ENCODE measurements around the gene PARVG.

Gene PARVG

DNA sequence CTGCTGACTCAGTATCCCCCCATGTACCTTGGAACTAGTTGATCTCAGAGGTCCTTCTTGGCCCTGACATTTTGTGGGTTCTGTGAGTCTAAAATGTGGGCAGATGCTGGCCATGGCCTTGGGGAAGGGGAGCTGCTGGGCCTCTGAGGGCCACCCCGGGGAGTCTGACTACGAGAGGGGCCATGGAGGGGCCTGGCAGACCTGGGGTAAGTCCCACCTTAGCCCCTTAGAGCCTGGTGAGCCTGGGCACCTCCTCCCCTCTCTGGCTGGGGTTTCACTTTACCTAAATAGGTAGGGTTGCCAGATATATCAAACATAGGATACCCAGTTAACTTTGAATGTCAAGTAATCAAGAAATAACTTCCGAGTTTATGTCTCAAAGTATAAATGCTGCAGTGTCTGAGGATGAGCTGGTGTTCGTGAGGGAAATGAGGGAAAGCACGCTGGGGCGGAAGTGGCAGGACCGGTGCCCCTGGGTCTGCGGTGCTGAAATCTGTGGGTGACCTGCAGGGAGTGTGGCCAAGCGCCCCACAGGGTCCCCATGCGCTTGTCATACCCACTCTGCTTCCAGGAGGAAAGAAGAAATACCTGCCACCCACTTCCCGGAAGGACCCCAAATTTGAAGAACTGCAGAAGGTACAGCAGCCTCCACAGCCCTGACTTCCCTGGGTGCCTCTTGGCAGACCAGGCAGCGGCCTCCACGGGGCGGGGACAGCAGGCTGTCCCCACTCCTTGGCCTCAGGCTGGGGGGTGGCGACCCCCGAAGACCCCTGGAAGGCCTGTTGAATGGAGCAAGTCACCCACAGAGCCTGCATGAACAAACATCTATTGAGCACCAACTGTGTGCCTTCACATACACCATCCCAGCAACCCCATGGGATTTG, 4.8 kb downstream of the PARVG start:
- Histone ChIP-seq H3K36me3 (ENCODE audit: control insufficient read depth, low read length) (no peaks in the 10 kb centered on the region), H3K4me3 (ENCODE audit: low read length) (no peak overlapping the region), H3K4me1 (ENCODE audit: control insufficient read depth, low read length) (peaks cover 46% of the 10 kb centered on the region), H3K4me2 (ENCODE audit: low read length) (no peak overlapping the region), H3F3A (ENCODE audit: control insufficient read depth, insufficient read depth) (no peaks in the 10 kb centered on the region), H4K20me1 (ENCODE audit: control insufficient read depth, insufficient read depth, low read depth, low read length) (no peaks in the 10 kb centered on the region), H3K79me2 (ENCODE audit: control insufficient read depth, low read length) (no peaks in the 10 kb centered on the region), H3K9me2 (replicated peaks; ENCODE audit: control insufficient read depth, low read length) (no peaks in the 10 kb centered on the region), H3K9me3 (ENCODE audit: control insufficient read depth, insufficient read depth, low read length) (no peaks in the 10 kb centered on the region), H3K27me3 (ENCODE audit: control insufficient read depth, low read length) (peaks cover 27% of the 10 kb centered on the region), H3K27ac (ENCODE audit: low read depth, low read length) (no peak overlapping the region)
- TF ChIP-seq, protein P1, sequence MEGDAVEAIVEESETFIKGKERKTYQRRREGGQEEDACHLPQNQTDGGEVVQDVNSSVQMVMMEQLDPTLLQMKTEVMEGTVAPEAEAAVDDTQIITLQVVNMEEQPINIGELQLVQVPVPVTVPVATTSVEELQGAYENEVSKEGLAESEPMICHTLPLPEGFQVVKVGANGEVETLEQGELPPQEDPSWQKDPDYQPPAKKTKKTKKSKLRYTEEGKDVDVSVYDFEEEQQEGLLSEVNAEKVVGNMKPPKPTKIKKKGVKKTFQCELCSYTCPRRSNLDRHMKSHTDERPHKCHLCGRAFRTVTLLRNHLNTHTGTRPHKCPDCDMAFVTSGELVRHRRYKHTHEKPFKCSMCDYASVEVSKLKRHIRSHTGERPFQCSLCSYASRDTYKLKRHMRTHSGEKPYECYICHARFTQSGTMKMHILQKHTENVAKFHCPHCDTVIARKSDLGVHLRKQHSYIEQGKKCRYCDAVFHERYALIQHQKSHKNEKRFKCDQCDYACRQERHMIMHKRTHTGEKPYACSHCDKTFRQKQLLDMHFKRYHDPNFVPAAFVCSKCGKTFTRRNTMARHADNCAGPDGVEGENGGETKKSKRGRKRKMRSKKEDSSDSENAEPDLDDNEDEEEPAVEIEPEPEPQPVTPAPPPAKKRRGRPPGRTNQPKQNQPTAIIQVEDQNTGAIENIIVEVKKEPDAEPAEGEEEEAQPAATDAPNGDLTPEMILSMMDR (IDR thresholded peaks at IDR 0.05; ENCODE audit: low read depth, low read length, poor library complexity, severe bottlenecking): no peak
- no peak for TF ChIP-seq EZH2phosphoT487 (IDR thresholded peaks at IDR 0.05; ENCODE audit: borderline replicate concordance, low read length)

DNA sequence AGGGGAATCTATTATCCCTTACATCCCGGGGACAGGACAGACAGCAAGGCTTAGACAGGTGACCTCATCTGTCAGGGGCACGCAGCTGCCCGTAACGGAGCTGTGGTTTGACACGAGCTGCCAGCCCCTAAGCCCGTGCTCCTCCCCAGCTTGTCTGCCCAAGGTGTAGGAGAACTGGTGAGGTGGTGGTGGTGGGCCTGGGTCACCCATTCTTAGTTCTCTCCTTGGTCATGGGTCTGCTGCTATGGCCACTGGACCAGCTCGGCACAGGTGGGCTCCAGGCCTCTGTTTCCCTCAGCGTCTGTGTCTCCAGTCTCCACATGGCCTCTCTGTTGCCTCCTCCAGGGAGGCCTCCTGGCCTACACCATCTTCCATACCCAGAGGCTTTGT, 5.4 kb downstream of the PARVG start:
- TF ChIP-seq EZH2phosphoT487 (IDR thresholded peaks at IDR 0.05; ENCODE audit: borderline replicate concordance, low read length): no peak
- TF ChIP-seq, protein P1 (IDR thresholded peaks at IDR 0.05; ENCODE audit: low read depth, low read length, poor library complexity, severe bottlenecking): no peak
- no peaks in the 10 kb centered on the region for H3K79me2 ChIP-seq (ENCODE audit: control insufficient read depth, low read length)

DNA sequence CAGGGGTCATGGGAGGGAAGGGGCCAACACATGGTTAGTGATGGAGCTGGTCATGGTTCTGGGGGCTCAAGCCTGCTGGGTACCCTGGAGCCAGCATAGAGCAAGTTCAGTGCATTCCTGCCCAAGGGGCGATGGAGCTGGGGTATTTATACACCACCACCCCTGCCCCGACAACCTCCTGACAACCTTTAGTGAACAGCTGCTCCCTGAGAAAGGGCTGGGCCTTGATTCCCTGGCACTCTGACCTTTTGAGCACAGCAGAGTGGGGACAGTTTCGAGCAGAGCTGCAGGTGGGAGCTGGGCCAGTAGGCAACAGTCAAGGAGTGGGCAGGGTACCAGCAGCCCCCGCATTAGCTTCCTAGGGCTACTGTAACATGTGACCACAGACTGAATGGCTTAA, 6.0 kb downstream of the PARVG start:
- TF ChIP-seq EZH2phosphoT487 (IDR thresholded peaks at IDR 0.05; ENCODE audit: borderline replicate concordance, low read length): no peak
- TF ChIP-seq, protein P1 (IDR thresholded peaks at IDR 0.05; ENCODE audit: low read depth, low read length, poor library complexity, severe bottlenecking): no peak

More for the DNA sequence above, 5.4 kb downstream of the PARVG start:
- no peak overlapping the region for H3K4me3 ChIP-seq (ENCODE audit: low read length)
- no peak overlapping the region for H3K4me2 ChIP-seq (ENCODE audit: low read length)
- H3K27me3 ChIP-seq (ENCODE audit: control insufficient read depth, low read length): peaks cover 24% of the 10 kb centered on the region
- H3K36me3 ChIP-seq (ENCODE audit: control insufficient read depth, low read length): no peaks in the 10 kb centered on the region
- H3K9me2 ChIP-seq (replicated peaks; ENCODE audit: control insufficient read depth, low read length): no peaks in the 10 kb centered on the region
- H3K9me3 ChIP-seq (ENCODE audit: control insufficient read depth, insufficient read depth, low read length): no peaks in the 10 kb centered on the region
- no peak overlapping the region for H3K27ac ChIP-seq (ENCODE audit: low read depth, low read length)
- no peaks in the 10 kb centered on the region for H4K20me1 ChIP-seq (ENCODE audit: control insufficient read depth, insufficient read depth, low read depth, low read length)
- H3F3A ChIP-seq (ENCODE audit: control insufficient read depth, insufficient read depth): no peaks in the 10 kb centered on the region
- peaks cover 47% of the 10 kb centered on the region for H3K4me1 ChIP-seq (ENCODE audit: control insufficient read depth, low read length)

More for the DNA sequence above, 6.0 kb downstream of the PARVG start:
- H3K4me3 ChIP-seq (ENCODE audit: low read length): no peak overlapping the region
- no peaks in the 10 kb centered on the region for H3K9me2 ChIP-seq (replicated peaks; ENCODE audit: control insufficient read depth, low read length)
- no peaks in the 10 kb centered on the region for H3F3A ChIP-seq (ENCODE audit: control insufficient read depth, insufficient read depth)
- H3K4me1 ChIP-seq (ENCODE audit: control insufficient read depth, low read length): peaks cover 47% of the 10 kb centered on the region
- no peaks in the 10 kb centered on the region for H3K9me3 ChIP-seq (ENCODE audit: control insufficient read depth, insufficient read depth, low read length)
- no peaks in the 10 kb centered on the region for H3K36me3 ChIP-seq (ENCODE audit: control insufficient read depth, low read length)
- no peak overlapping the region for H3K27ac ChIP-seq (ENCODE audit: low read depth, low read length)
- peaks cover 18% of the 10 kb centered on the region for H3K27me3 ChIP-seq (ENCODE audit: control insufficient read depth, low read length)
- no peaks in the 10 kb centered on the region for H3K79me2 ChIP-seq (ENCODE audit: control insufficient read depth, low read length)
- H3K4me2 ChIP-seq (ENCODE audit: low read length): no peak overlapping the region
- no peaks in the 10 kb centered on the region for H4K20me1 ChIP-seq (ENCODE audit: control insufficient read depth, insufficient read depth, low read depth, low read length)
